ENCODE data around the gene MRPL42. TPM values are rescaled to one million over a fixed set of nuclear protein-coding genes. Genes with fewer than 3 reads are reported as not detected.

MRPL42 gene
- total and polyA plus RNA-seq, 2 of the 4 experiments (the other 2 are of a cell fraction) = 64.2 to 90.7 TPM

DNA sequence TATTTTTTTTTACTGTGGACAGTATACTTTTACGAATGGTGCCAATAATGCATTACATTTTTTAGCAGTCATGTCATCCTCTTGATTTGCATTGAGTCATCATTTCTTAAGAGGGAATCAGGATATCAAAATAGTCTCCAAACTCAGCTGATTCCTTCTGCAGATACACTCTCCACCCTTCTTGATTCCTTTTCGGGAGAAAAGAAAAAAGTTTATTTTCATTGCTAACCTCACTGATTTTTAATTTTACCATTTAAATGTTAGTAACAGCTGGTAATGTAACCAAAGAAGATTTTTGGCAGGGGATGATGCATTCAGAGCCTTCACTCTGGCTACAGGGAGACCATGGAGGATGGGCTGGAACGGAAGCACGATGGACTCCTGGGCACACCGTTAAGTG, 47.5 kb downstream of the MRPL42 start:
- H3K4me2 ChIP-seq (ENCODE audit: low read depth, low read length) = peak overlapping the region; percentile 35
- intact Hi-C loops (cut with micrococcal nuclease) = no loop called here
- peak; percentile 87 for ATAC-seq (ENCODE audit: low read depth)

More for the DNA sequence above, 47.5 kb downstream of the MRPL42 start:
- Histone ChIP-seq H2BK15ac (ENCODE audit: low read depth, low read length) (peak overlapping the region; percentile 35; the same call in 1 of the 3 replicates), H3K4ac (ENCODE audit: low read depth, low read length) (peak overlapping the region; percentile 52; the same call in 1 of the 2 replicates), H2BK120ac (ENCODE audit: low read depth, low read length) (peak overlapping the region; percentile 35; the same call in 1 of the 2 replicates), H3K4me1 (ENCODE audit: control insufficient read depth, insufficient read depth, low read length) (peaks cover 5% of the 10 kb centered on the region), H4K8ac (ENCODE audit: low read depth in 2 of 2, low read length in 2 of 2) (peak overlapping the region in 1 of 2 experiments; percentile 60; a peak in 2 of 4 replicates), H3K9me1 (ENCODE audit: insufficient read depth, low read length) (0 out of 2 replicates have a peak, but pooled peaks cover 3% of the 10 kb centered on the region), H3K14ac (replicated peaks; ENCODE audit: low read depth, low read length) (no peak overlapping the region), H3K9ac (ENCODE audit: low read depth, low read length) (no peak overlapping the region), H2BK20ac (ENCODE audit: low read depth, low read length) (0 out of 2 replicates have a peak overlapping the region, but pooled peaks have one; percentile 11), H2AK5ac (ENCODE audit: low read depth, low read length) (no peak overlapping the region), H3K18ac (ENCODE audit: low read depth, low read length) (no peak overlapping the region; the same call in 1 of the 2 replicates), H2AK9ac (replicated peaks; ENCODE audit: low read depth, low read length, poor library complexity) (no peak overlapping the region), H3K27me3 (ENCODE audit: control insufficient read depth, insufficient read depth, low read length) (no peaks in the 10 kb centered on the region), H3K27ac (ENCODE audit: insufficient read depth, low read length) (peak overlapping the region; percentile 37; the same call in 1 of the 2 replicates), H4K5ac (ENCODE audit: low read depth, low read length) (no peak overlapping the region), H3K36me3 (ENCODE audit: control insufficient read depth, insufficient read depth, low read length) (no peaks in the 10 kb centered on the region; the same call in 1 of the 2 replicates), H3K4me3 (ENCODE audit: insufficient read depth, low read depth, low read length) (no peak overlapping the region), H3K79me1 (ENCODE audit: low read depth in 1 of 2, low read length in 2 of 2) (no peaks in the 10 kb centered on the region), H3K9me3 (ENCODE audit: control insufficient read depth, insufficient read depth, low read length) (no peaks in the 10 kb centered on the region), H2BK5ac (ENCODE audit: low read depth, low read length, poor library complexity, severe bottlenecking) (peak overlapping the region; percentile 29), H4K20me1 (ENCODE audit: insufficient read depth, low read length) (no peaks in the 10 kb centered on the region), H4K91ac (ENCODE audit: insufficient read depth, low read depth, low read length) (0 out of 2 replicates have a peak overlapping the region, but pooled peaks have one; percentile 25), H2AFZ (replicated peaks; ENCODE audit: low read length, poor library complexity) (peak overlapping the region; percentile 39), H3K23ac (ENCODE audit: low read depth, low read length) (no peak overlapping the region), H3K56ac (ENCODE audit: extremely low read depth, insufficient read depth, low read length) (no peak overlapping the region; the same call in 1 of the 2 replicates)
- no TSS peak for BruUV-seq (replicated peaks)
- TF ChIP-seq MAFK (IDR thresholded peaks at IDR 0.05; ENCODE audit: low read depth, low read length) = peak; percentile 83
- peak; percentile 43; the same call in 1 of the 2 replicates for TF ChIP-seq CEBPB (IDR thresholded peaks at IDR 0.05; ENCODE audit: low read depth, low read length)
- TF ChIP-seq, protein P1, sequence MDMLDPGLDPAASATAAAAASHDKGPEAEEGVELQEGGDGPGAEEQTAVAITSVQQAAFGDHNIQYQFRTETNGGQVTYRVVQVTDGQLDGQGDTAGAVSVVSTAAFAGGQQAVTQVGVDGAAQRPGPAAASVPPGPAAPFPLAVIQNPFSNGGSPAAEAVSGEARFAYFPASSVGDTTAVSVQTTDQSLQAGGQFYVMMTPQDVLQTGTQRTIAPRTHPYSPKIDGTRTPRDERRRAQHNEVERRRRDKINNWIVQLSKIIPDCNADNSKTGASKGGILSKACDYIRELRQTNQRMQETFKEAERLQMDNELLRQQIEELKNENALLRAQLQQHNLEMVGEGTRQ (IDR thresholded peaks at IDR 0.05; ENCODE audit: low read depth, low read length) = no peak
- TF ChIP-seq FOS (IDR thresholded peaks at IDR 0.05; ENCODE audit: low read depth, low read length) = 0 out of 2 replicates have a peak, but pooled peaks have one; percentile 34
- TF ChIP-seq NFE2L2 (IDR thresholded peaks at IDR 0.05; ENCODE audit: low read depth, low read length) = no peak
- in situ Hi-C loops (cut with MboI; ENCODE audit: low sequenced_read_pairs) (no loop called here), dilution Hi-C loops (cut with HindIII; ENCODE audit: low sequenced_read_pairs, unreplicated experiment) (no loop called here)
- WGBS, 2 experiments (ENCODE audit: extremely low coverage in 2 of 2, insufficient read length in 1 of 2) = 59% methylated on average over 3 of the region's 5 CpGs; no CpG with 5 or more reads in 1 of the 2 experiments
- ChIA-PET CTCF (interaction anchor here (0.6 to 1.3 kb wide), 5 partner anchors 12 to 1055 kb away, joined by 3 to 8 read pairs (median 4); no protein-coding TSS in a partner anchor), POLR2A (ENCODE audit: unreplicated experiment) (interaction anchor here (0.7 kb wide), 1 partner anchor 53 kb away, joined by 23 read pairs; no protein-coding TSS in a partner anchor)
- DNase-seq = peak; percentile 91
